Left lung (tissue), 10 donors: ENCODE measurements around the gene SMTNL2. TPM values are rescaled to one million over a fixed set of nuclear protein-coding genes. Genes with fewer than 3 reads are reported as not detected.

ENCODE experiments used
- ATAC-seq: fragments of 200-7000 bp; cut with Tn5 transposase; one replicate; pipeline ENCODE4 v1.9.1; 2020; ENCODE audit warnings: moderate library complexity
- DNase-seq, 4 donors: peaks; one replicate each; pipeline ENCODE4 v3.0.0-alpha.2; 2013 to 2020
- H3K27ac ChIP-seq, 2 donors: fragments of 200-600 bp; sonication (generic) in 1 of 2; one replicate each; pipeline versions ENCODE4 v1.5.0 to v1.8.0; 2020 to 2021
- H3K27me3 ChIP-seq, 2 donors: fragments of 200-600 bp; sonication (generic) in 1 of 2; one replicate each; pipeline versions ENCODE4 v1.5.0 to v1.8.0; 2020 to 2021
- H3K36me3 ChIP-seq, 2 donors: fragments of 200-600 bp; sonication (generic) in 1 of 2; one replicate each; pipeline versions ENCODE4 v1.5.0 to v1.8.0; 2020 to 2021
- H3K4me1 ChIP-seq, 2 donors: fragments of 200-600 bp; one replicate each; pipeline ENCODE4 v1.8.0; 2021
- H3K4me3 ChIP-seq, 2 donors: fragments of 200-600 bp; sonication (generic) in 1 of 2; one replicate each; pipeline versions ENCODE4 v1.5.0 to v1.8.0; 2020 to 2021; ENCODE audit warnings: mild to moderate bottlenecking in 1 of 2
- H3K9me3 ChIP-seq, 2 donors: fragments of 200-600 bp; sonication (generic) in 1 of 2; one replicate each; pipeline versions ENCODE4 v1.5.0 to v1.8.0; 2020 to 2021
- CTCF ChIP-seq, 2 donors: fragments of 200-600 bp; sonication (generic) in 1 of 2; IDR thresholded peaks; one replicate each; pipeline versions ENCODE4 v1.5.0 to v1.8.0; 2021; ENCODE audit warnings: antibody characterized with exemption in 2 of 2
- intact Hi-C, 2 donors: fragments of 100-400 bp; cut with DNase I; formaldehyde crosslinking; loops; one replicate each; pipeline versions ENCODE4 v1.11.2 to v1.14.2; 2022
- polyA plus RNA-seq, 6 donors: library from polyadenylated mRNA; unstranded; fragments of 120-200 nt; gene quantifications; one replicate each; pipeline ENCODE4 v1.2.1, GENCODE V29; 2013; ENCODE audit not compliant: insufficient read length in 6 of 6
- total RNA-seq, 2 donors: library from RNA; stranded (reverse); fragmentation: NEBNext Ultra II Directional; extraction: Animal tissue kit (Norgen Biotek cat#: 25700); gene quantifications; one replicate each; pipeline ENCODE4 v1.2.1, GENCODE V29; 2021
- donor health status: DM: no; HTN: yes; CAD: no.
- donor health status: DM: no; HTN: no; CAD: no.

The SMTNL2 gene
- total and polyA plus RNA-seq, 8 donors = 5.5 to 25.8 (median 21.2) TPM

GRCh38 chr17:4596636-4597380 is 12.5 kb downstream of the SMTNL2 start:
- no peaks in the 10 kb centered on the region for H3K9me3 ChIP-seq
- H3K4me1 ChIP-seq = peaks cover 6 to 7% of the 10 kb centered on the region in 2 donors
- H3K27ac ChIP-seq = no peak overlapping the region
- no peaks in the 10 kb centered on the region for H3K36me3 ChIP-seq
- H3K27me3 ChIP-seq = peaks cover 0 to 15% of the 10 kb centered on the region in 2 donors
- no peak overlapping the region for H3K4me3 ChIP-seq
- intact Hi-C loops = no loop called here
- no peak for DNase-seq
- ATAC-seq = no peak
- no peak for TF ChIP-seq CTCF (IDR thresholded peaks at IDR 0.05)

GRCh38 chr17:4597975-4598374 is 13.6 kb downstream of the SMTNL2 start:
- ATAC-seq = no peak

GRCh38 chr17:4598776-4599504 is 14.6 kb downstream of the SMTNL2 start:
- H3K9me3 ChIP-seq = no peaks in the 10 kb centered on the region
- no peak for TF ChIP-seq CTCF (IDR thresholded peaks at IDR 0.05)
- DNase-seq (peak; percentile 59 to 94 (median 76)), ATAC-seq (peak; percentile 64)
- H3K27me3 ChIP-seq = peaks cover 0 to 14% of the 10 kb centered on the region in 2 donors
- H3K4me3 ChIP-seq = no peak overlapping the region
- H3K4me1 ChIP-seq = peaks cover 6 to 7% of the 10 kb centered on the region in 2 donors
- no peaks in the 10 kb centered on the region for H3K36me3 ChIP-seq
- H3K27ac ChIP-seq = peak overlapping the region; percentile 24 to 60
- intact Hi-C loops = no loop called here

More at GRCh38 chr17:4597975-4598374, 13.6 kb downstream of the SMTNL2 start:
- no peak overlapping the region for H3K4me3 ChIP-seq
- no peaks in the 10 kb centered on the region for H3K36me3 ChIP-seq
- intact Hi-C loops = no loop called here
- TF ChIP-seq CTCF (IDR thresholded peaks at IDR 0.05) = no peak
- H3K27ac ChIP-seq = peak overlapping the region in 1 of 2 donors; percentile 39
- no peak for DNase-seq
- H3K27me3 ChIP-seq = peaks cover 0 to 14% of the 10 kb centered on the region in 2 donors
- H3K4me1 ChIP-seq = peaks cover 6 to 7% of the 10 kb centered on the region in 2 donors
- H3K9me3 ChIP-seq = no peaks in the 10 kb centered on the region

GRCh38 chr17:4599505-4600281 is 15.4 kb downstream of the SMTNL2 start:
- H3K27me3 ChIP-seq = peaks cover 0 to 14% of the 10 kb centered on the region in 2 donors
- peak; percentile 68 for ATAC-seq
- intact Hi-C loops = no loop called here
- DNase-seq = peak; percentile 68 to 93 (median 80)
- peak overlapping the region; percentile 24 to 60 for H3K27ac ChIP-seq
- no peaks in the 10 kb centered on the region for H3K36me3 ChIP-seq
- H3K4me3 ChIP-seq = no peak overlapping the region
- peaks cover 6 to 7% of the 10 kb centered on the region in 2 donors for H3K4me1 ChIP-seq
- TF ChIP-seq CTCF (IDR thresholded peaks at IDR 0.05) = no peak
- no peaks in the 10 kb centered on the region for H3K9me3 ChIP-seq
